HG03159 (cell line): ENCODE data around the gene PLCG2.

Experiments
- ATAC-seq: cut with Tn5 transposase; IDR thresholded peaks from one replicate; pipeline ENCODE4 v1.9.1; 2021; ENCODE audit warnings: mild to moderate bottlenecking, moderate library complexity; ENCODE audit not compliant: unreplicated experiment

Gene PLCG2

DNA sequence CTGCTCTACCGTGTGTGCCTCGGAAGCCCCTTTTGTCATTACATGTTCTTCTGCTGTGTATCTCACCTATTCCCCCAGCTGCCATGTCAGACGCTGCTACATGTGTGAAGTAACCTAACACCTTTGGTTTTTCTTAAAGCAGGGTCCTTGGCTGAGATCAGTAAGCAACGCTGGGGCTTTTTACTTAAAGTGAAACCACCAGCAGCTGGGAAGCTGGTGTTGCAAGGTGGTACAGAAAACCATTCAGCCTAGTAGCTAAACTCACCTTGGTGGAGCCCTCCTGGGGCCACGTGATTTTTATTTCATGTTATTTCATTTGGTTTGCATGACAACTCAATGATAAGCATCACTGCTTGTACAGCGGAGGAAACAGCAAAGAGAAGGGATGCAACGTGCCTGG, 62.6 kb downstream of the PLCG2 start:
- ATAC-seq: peak; percentile 51

DNA sequence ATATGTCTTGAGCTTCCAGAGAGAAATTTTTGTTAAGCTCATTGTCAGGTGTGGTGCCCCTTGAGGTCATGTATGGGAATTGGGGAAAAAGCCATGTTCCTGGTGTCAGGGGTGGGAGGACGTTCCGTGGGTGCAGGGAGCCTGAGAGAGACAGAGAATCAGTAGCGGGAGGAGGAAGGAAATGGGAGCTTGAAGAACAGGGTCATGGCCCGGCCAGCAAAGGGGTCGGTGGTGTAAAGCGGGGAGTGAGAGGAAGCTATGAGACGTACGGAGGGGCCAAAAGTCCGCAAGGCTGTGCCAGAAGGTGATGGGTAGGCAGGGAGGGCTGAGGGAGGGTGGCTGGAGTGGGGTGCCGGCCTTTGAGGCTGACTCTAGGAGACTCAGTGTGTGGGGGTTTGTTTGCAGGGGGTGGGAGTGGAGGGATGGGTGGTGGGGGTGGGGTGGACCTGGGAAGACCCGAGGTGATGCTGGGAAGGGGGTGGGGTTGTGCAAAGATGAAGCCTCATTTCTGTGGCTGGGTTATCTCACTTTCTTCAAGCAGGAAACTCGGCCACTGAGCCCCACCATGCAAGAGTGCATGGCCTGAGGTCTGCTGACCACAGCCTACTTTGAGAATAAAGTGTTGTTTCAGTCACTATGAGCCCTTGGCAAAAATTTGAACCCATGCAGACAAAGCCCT, 63.6 kb downstream of the PLCG2 start:
- no peak for ATAC-seq

DNA sequence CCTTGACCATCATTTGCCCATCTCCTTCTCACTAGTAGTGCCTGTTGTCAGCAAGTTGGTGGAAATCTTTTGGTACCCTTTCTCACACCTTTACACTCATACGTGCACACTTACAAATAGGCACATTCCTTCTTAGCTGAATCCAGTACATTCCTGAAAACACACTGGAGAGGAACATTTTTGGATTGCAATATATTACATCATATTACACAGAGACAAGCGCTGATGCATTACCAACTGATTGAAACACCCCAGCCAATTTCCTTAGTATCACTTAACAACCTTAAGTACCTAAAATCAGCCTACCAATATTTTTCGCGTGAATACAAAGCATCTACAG, 64.1 kb downstream of the PLCG2 start:
- no peak for ATAC-seq

DNA sequence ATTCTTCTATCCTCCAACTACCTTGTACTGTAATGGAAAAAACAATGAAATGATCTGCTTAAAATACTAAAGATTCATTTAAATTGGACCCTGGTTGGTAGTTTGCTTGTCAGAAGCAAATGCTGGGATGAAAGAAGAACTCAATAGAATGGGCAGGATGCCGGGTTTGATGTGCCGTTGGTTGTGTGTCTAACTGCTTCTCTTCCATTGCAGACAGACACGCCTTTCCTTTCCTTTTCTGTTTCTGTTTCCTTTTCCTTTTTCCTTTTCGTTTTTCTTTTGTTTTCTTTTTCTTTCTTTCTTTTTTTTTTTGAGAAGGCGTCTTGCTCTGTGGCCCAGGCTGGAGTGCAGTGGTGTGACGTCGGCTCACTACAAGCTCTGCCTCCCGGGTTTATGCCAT, 64.6 kb downstream of the PLCG2 start:
- no peak for ATAC-seq

DNA sequence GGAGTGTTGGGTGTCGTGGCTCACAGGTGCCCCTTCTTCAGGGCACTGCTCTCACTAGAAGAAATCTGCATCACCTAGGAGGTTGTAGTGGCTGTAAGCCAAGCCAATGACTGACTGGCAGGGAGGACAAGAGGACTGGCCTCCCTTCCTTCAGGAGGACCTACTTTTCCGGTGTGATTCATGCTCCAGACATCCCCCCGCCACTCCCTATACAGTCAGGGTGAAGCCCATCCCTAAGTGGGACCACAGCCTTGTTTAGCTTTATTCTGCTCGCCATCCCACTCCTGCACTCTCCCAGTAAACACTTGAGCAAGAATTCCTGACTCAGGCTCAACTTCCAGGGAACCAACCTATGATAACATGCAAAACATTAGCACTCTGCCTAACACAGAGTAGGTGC, 67.0 kb downstream of the PLCG2 start:
- no peak for ATAC-seq

DNA sequence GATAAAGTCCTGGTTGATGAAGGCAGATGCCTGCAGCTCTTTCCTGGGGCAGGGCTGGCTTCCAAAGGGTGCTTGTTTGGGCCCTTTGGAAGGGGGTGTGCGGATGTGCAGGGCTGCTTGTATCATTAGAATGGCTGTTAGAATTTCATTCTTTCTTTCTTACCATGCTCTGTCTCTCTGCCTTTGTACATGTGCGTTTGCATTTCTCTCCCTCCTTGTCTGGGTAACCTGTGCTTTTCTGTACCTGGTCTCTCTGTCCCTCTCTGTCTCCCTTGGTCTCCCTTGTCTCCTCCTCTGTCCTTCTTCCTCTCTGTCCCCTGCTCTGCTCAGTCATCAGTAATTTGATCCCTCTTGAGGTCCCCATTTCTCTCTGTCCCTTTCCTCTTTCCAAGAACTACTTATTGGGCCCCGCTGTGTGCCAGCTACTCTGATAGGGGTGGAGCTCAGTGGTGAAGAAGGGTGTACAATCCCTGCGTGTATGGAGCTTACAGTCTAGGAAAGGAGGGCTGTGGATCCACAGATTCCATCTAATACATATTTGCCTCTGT, 69.3 kb downstream of the PLCG2 start:
- ATAC-seq: no peak

DNA sequence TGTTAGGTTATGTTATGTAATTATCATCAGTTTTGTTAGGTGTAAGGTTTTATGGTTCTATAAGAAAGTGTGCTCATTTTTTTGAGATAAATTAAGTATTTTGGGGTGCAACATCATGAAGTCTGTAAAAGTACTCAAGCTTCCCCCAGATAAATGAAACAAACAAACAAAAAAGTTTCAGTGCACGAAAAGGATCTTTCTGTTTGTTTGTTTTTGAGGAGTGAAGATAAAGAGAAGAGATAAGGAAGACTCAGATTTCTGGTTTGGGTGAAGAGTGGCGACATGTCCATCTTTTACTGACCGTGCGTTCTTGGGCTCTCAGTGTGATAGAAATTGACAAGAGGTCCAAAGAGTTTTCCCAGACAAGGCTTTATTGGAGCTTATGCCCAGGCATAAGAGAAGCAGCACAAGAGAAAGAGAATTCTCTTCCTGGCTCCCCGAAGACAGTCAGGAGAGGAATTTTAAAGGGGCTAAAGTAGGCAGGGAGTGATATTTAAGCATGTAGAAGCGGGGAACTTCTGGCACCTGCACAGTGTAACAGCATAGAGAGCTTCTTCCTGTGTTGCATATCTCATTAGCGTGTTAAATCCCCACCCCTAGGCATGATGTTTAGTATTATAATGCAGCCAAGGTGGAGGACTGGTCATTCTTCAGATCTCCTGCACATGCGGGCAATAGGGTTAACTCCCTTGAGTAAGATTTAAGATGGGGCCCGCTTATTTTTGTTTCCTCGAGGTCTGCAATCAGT, 71.3 kb downstream of the PLCG2 start:
- ATAC-seq: no peak

DNA sequence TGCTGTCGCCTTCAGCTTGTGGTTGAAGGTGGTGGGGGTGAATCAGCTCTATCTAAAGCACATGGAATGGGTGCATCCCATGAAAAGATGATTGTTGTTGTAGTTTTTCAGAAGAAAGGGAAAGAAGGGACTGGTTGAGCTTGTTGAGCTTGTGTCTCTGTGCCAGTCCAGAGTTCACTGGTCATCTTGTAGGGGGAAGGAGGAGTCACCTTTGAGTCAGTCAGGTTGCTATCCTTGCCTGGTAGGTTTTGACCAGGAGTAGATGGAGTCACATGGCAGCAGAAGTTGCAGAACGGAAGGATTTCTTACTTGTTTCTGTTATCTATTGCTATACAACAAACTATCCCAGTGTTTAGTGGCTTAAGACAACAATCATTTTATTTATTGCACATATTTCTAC, 73.3 kb downstream of the PLCG2 start:
- ATAC-seq: no peak

DNA sequence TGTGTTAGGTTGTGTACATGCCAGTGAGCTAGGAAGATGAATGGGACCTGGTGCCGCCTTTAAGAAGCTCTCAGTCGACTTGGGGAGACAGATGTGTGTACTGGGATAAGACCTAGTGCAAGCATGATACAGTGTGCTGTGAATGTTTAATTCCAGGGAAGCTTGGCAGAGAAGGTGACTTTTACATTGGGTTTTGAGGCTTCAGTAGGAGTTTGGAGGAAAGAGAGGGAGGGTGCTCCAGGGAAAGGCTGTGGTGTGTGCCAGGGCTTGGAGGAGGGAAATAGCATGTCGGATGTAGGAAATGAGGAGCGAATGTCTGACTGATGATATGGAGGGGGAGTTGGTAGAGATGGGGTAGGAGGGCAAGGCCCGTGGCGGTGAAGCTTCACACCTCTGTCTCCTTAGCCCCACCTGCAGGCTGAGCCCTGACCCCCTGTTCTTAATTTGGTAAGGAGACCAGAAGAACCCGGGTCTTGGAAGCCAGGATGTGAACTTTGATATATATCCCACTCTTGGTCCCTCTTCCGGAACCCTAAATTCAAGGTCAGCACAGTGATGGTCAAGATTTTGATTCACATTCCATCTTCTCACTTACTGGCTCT, 76.6 kb downstream of the PLCG2 start:
- ATAC-seq: no peak

DNA sequence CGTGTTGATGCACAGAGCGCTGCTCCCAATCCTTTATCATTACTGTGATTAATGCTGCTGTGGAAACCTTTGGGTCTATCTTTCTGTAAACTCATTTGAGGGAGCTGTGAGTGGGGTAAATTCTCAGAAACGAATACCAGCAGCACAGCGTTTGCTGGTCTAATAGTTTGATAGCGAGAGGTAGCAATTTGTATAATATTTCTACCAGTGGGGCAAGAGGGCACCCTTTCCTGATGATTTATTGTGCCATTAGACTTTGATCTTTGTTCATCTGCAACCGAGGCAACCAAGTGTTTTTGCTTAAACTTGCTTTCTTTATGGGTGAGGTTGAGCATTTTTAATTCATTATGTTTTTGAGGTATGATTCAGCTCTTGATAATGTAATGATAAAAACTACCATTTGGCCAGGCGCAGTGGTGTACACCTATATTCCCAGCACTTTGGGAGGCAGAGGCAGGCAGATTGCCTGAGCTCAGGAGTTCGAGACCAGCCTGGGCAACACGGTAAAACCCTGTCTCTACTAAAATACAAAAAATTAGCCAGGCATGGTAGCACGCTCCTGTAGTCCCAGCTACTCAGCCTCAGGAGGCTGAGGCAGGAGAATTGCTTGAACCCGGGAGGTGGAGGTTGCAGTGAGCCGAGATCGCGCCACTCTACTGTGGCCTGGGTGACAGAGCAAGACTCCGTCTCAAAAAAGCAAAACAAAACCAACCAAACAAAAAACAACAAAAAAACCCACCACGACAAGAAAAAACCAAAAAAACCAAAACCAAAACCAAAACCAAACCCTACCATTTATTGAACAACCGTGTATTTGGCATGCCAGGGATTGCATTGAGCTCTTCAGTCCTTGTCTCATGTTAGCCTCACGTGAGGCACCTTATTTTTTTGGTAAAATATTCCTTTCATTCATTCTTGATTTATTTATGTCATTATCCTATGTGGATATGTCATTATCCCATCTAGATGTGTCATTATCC, 81.5 kb downstream of the PLCG2 start:
- ATAC-seq: no peak

DNA sequence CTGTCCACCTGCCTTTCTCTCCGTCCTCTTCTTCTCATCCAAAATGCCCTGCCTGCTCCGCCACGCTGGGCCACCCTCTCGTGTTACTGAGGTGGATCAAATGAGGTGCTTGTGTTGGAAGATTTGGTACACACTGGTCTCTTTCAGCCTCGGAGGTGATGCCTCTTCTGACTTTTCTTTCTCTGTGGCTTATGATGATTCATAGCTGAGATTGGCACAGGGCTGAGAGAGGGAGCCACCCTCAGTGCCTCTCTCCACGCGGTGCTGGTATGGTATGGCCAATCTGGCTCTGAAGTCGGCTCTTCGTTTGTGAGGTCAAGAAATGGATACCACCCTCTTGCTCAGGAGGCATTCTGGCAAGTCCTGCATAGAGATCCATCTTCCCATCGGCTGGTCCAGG, 82.4 kb downstream of the PLCG2 start:
- no peak for ATAC-seq

DNA sequence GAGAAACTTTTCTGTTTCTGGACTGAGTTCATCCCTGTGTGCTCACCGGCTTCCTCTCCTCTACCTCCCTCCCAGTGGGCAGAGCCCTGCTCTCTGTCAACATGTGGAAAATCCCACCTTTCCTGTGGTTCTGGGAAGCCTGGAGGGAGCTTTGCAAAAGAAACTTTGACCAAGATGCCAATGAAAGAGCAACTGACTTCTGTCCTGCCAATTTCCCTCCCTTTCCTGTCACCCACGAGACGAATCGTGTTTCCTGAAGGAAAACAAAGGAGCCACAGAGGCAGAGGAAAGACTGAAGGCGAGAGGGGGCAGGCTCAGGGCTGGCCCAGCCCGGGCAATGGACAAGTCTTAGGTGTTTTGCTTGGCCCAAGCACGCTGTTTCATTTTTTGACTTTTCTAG, 82.8 kb downstream of the PLCG2 start:
- no peak for ATAC-seq

DNA sequence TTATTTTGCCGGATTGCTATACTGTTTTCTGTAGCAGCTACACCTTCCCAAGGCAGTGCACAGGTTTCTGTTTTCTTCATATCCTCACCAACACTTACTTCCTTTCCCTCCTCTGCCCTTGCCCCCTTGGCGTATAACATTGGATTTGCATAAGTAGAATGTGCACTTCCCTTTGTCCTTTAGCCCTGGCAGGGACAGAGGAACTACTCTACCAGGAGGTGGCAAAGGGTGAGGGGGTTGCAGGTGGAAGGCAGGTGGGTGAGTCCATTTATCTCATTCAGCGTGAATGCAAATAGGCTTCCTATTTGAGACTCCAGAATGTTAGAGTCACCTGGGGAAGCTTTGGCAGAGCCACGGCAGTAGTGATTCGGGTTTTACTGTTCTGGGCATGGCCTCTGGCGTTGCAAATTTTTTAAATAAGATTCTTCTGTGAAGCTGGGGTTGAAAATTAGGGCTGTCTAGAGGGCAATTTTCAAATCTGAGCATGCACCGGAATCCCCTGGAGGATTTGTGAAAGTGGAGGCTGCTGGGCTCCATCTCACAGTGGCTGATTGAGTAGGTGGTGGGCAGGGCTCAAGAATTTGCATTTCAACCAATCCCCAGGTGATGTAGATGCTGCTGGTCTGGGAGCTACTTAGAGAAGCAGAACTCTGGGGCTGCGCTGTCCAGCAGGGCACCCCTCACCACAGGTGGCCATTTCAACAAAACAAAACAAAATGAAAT, 84.7 kb downstream of the PLCG2 start:
- ATAC-seq: peak; percentile 71

DNA sequence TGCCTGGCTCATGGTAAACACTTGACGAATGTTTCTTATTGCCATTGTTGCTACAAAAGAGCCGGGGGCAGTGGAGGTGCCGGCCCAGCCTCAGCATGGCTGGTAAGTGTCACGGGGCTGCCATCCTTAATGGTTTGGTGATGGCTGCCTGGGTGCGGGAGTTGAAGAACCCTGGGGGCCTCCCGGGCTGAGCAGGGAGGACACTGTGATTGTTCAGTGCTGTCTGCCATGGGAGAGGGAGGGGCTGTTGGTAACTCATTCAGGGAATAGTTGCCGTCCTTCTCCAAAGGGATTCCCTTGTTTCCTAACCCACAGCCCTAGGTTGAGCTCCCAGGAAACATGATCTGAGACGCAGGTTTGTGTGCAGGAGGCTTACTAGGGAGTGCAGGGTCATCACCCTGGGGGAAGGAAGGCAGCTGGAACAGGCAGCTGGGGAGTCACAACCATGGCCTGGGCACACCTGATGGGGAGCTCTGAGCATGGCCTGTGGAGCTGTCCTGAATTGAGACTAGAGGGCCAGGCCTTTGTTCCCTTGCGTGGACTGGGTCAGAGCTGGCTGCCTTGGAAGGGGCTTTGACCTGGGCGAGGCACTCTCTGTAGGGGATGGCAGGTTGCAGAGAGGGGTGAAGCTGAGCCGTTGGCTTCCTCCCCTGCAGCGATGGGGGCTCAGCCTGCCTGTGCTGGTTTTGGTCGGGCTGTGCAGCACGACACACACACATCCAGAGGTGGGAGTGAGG, 85.7 kb downstream of the PLCG2 start:
- ATAC-seq: no peak

DNA sequence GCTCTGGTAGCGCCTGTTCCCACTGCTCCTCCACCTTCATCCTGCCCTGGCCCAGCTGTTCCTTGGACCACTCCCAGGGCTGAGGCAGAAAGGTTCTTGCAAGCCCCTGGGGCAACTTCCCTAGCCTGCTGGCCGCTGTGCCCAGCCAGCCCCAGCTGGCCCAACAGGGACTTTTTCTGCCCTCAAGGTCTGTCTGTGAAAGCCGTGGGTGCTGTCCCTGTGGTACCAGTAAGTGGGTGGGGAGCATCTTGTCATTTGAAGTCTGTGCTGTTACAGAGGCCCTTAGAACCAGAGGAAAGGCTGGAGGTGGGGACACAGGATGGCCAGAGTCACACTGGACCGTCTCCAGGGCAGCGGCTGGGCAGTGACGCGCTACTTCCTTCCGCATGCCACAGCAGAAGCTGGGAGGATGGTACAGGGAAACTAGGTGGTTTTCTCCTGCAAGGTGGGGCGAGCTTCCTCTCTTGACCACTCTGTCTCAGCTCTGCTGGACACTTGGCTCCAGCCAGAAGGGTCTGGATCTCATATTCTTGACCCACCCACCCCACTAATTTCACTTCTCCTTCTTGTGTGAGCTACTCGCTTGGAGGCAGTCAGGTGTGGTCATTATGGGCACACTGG, 87.8 kb downstream of the PLCG2 start:
- ATAC-seq: no peak

DNA sequence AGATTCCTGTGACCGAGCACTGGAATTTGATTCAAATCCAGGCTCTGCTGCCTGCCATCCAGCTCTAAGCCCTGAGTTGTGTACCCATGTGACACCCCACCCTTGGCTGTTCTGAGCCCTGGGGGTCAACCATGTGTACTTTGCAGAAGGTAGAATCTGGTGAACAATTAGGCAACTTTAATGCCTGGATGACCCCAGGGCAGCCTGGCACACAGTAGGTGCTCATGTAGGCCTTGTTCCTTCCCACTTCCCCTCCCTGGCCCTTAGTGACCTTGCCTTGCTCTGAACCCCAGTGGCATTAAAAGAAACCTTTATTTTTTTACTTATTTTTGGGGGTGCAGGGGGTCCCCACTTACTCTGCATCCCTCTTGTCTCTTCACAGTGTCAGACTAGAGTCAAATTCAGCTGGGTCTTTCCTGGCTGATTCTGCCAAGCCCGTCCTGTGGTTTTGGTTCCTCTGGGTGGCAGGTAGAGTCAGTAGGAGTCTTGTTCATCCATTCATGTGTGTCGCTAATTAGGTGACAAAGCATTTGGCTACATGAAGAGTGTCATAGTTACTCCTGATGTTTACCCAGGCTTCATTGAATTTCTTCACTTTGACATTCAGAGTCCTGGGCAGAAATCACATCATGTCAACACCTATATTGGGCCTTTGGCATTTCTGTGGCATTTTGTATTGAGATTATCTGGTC, 89.1 kb downstream of the PLCG2 start:
- no peak for ATAC-seq

DNA sequence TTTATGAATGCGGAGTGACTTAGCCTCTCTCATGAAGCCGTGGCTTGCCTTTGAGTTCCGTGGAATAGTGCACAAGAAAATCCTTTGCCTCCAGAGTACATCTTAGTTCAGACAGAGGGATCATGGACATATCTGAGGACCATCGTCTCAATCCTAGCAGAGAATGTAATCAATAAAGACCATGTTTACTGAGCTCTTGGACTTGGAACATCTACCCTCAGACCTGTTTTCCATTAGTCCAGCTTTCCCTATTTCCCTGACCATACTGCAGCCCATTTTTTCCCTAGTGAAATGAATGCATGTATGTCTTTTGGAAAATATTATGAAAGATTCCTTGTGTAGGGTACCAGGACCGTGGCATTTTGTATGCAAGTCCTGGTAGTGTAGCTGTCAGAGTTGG, 90.2 kb downstream of the PLCG2 start:
- ATAC-seq: no peak

DNA sequence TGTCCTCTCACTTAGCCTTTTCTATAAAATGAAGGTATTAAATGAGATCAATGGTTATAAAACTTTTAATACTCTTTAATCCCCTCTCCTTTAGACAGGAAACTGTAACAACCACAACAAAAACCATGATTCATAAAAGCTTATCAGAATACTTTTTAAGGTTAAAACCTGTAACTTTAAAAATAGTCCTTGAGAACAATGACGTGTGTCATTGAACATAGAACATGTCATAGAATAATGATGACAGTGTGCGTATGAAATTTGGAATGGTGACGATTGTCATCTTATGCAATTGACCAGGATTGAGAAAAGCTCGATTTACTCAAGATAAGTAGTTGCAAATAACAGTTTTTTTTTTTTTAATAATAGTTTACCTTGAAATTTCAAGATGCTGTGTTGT, 94.1 kb downstream of the PLCG2 start:
- no peak for ATAC-seq
